GM18520 (cell line): ENCODE data around the gene CCDC178.
"Not testable (repeated sequence)": the region's sequence is repeated elsewhere in the genome, so short reads cannot be mapped to it uniquely, and the experiment has no call there.

Source experiments
- ATAC-seq: cut with Tn5 transposase; IDR thresholded peaks from one replicate; pipeline ENCODE4 v1.9.1; 2021; ENCODE audit not compliant: unreplicated experiment

Gene CCDC178

GRCh38 chr18:33355756-33356155 lies 84.8 kb downstream of the CCDC178 start:
- no peak for ATAC-seq

GRCh38 chr18:33355263-33355662 lies 85.3 kb downstream of the CCDC178 start:
- ATAC-seq, result no peak

- ATAC-seq, result no peak
These were observed 90.3 kb downstream of the CCDC178 start for GRCh38 chr18:33350256-33350655.

- not testable (repeated sequence) for ATAC-seq
These were observed 100.8 kb downstream of the CCDC178 start for GRCh38 chr18:33339733-33340132.

GRCh38 chr18:33334781-33335180 lies 105.7 kb downstream of the CCDC178 start:
- no peak for ATAC-seq

- no peak for ATAC-seq
These were observed 109.8 kb downstream of the CCDC178 start for GRCh38 chr18:33330711-33331110.

GRCh38 chr18:33326975-33327374 lies 113.5 kb downstream of the CCDC178 start:
- no peak for ATAC-seq

- ATAC-seq, result no peak
These were observed 122.9 kb downstream of the CCDC178 start for GRCh38 chr18:33317640-33318039.

- ATAC-seq, result no peak
These were observed 124.4 kb downstream of the CCDC178 start for GRCh38 chr18:33316146-33316587.

- no peak for ATAC-seq
These were observed 133.0 kb downstream of the CCDC178 start for GRCh38 chr18:33307520-33307919.

GRCh38 chr18:33304277-33304676 lies 136.2 kb downstream of the CCDC178 start:
- ATAC-seq, result no peak

GRCh38 chr18:33291539-33291938 lies 149.0 kb downstream of the CCDC178 start:
- no peak for ATAC-seq

- ATAC-seq, result no peak
These were observed 152.3 kb downstream of the CCDC178 start for GRCh38 chr18:33288082-33288716.

- no peak for ATAC-seq
These were observed 157.7 kb downstream of the CCDC178 start for GRCh38 chr18:33282709-33283333.

- ATAC-seq, result no peak
These were observed 158.4 kb downstream of the CCDC178 start for GRCh38 chr18:33282142-33282541.

GRCh38 chr18:33277431-33277830 lies 163.1 kb downstream of the CCDC178 start:
- ATAC-seq, result no peak

GRCh38 chr18:33275843-33276242 lies 164.7 kb downstream of the CCDC178 start:
- no peak for ATAC-seq

GRCh38 chr18:33270297-33270696 lies 170.2 kb downstream of the CCDC178 start:
- no peak for ATAC-seq

GRCh38 chr18:33269223-33269622 lies 171.3 kb downstream of the CCDC178 start:
- ATAC-seq, result no peak

GRCh38 chr18:33264566-33264965 lies 176.0 kb downstream of the CCDC178 start:
- ATAC-seq, result no peak

- peak; percentile 85 for ATAC-seq
These were observed 201.2 kb downstream of the CCDC178 start for GRCh38 chr18:33239298-33239697.

GRCh38 chr18:33232318-33232626 lies 208.2 kb downstream of the CCDC178 start:
- no peak for ATAC-seq
